ENCODE results near the gene PPFIBP2.

PPFIBP2 gene

DNA sequence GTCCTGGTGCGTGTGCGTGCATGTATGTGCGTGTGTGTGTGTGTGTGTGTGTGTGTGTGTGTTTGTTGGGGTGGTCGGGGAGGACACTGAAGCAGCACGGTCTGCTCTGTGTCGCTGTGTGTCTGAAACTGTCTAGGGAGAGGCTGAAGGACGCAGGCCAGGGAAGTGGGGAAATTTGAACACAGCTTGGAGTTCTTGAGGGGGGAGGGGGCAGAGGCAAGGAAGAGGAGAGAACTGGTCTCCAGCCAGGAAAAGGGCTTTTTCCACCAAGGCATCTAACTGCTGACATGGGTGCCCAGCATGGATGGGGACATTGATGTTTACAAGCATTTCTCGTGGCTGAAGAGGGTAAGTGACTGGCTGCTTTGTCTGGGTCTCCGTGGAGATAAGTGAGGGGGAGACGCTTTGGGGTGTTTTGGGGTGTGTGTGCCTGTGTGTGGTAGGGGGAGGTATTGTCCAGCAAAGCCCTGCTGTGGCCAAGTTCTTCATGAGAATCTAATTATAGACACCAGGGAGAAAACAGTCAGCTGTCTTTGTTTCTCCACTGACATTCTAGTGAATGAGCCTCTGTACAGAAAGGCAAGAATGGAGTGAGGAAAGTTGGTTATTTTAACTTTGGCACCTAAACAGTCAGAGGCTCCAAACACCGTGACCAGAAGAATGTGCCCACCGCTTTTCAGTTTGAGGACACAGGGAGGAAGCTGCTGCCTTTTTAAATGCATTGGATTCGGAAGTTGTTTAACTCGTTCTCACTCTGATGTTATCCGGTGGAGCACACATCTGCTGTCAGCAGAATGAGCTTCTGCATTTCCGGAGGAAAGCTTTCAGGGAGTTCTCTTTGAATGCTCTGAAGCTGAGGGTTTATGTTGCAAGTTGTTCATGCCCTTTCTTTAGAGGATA, 63.7 kb downstream of the PPFIBP2 start:
- H3K4me3 ChIP-seq (ENCODE audit: low read depth, low read length), result 0 out of 2 replicates have a peak overlapping the region, but pooled peaks have one; percentile 8
- TF ChIP-seq, protein P1, sequence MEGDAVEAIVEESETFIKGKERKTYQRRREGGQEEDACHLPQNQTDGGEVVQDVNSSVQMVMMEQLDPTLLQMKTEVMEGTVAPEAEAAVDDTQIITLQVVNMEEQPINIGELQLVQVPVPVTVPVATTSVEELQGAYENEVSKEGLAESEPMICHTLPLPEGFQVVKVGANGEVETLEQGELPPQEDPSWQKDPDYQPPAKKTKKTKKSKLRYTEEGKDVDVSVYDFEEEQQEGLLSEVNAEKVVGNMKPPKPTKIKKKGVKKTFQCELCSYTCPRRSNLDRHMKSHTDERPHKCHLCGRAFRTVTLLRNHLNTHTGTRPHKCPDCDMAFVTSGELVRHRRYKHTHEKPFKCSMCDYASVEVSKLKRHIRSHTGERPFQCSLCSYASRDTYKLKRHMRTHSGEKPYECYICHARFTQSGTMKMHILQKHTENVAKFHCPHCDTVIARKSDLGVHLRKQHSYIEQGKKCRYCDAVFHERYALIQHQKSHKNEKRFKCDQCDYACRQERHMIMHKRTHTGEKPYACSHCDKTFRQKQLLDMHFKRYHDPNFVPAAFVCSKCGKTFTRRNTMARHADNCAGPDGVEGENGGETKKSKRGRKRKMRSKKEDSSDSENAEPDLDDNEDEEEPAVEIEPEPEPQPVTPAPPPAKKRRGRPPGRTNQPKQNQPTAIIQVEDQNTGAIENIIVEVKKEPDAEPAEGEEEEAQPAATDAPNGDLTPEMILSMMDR (IDR thresholded peaks at IDR 0.05; ENCODE audit: low read depth, low read length), result no peak

DNA sequence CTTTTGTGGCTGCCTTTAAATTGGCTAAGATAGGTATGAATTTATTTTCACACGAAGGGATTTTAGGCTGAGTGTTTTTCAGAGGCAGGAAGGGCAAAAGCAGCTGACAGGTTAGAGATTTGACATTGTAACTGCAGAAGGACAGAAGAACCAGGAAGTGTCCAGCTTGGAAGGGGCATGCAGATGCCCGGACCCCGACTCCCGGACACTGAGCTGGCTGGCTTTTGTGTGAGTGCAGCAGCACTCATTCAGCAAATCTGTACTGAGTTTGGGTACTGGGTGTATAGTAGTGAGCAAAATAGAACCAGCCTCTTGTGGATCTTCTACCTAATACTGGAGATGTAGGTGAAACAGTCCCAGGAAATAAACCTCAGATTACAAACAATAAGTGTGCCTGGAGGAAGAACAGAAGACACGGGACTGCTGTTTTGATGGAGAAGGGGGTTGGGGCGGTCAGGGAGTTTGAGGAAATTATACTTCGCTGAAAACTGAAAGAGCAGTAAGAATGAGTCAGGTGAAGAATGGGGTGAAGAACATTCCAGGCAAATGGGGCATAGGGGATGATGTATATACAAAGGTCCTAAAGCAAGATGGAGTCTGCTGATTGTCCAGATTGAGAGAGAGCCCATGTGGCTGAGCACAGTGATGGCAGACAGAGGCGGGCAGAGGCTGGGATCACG, 64.6 kb downstream of the PPFIBP2 start:
- H3K4me3 ChIP-seq (ENCODE audit: low read depth, low read length), result no peak overlapping the region
- TF ChIP-seq, protein P1 (IDR thresholded peaks at IDR 0.05; ENCODE audit: low read depth, low read length), result no peak

DNA sequence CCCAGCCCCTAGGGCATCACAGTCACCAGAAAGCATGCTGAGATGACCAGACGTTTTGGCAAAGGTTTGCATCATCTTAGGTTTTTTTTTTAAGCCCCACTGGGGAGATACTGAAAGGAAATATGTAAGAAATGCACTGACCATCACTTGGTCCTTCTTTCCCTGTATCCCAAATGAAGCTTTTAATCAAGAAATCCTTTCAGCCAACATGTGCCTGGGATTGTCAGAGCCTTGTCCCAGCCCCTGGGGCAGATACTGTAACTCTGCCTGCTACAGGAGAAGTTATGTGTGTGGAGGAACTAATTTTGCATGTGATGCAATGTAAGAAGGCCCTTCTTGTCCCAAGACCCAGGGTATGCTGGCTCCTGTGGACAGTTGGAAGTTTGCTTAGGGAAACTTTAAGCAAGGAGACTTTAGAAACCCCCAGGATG, 65.6 kb downstream of the PPFIBP2 start:
- TF ChIP-seq, protein P1 (IDR thresholded peaks at IDR 0.05; ENCODE audit: low read depth, low read length), result no peak
- no peak overlapping the region for H3K4me3 ChIP-seq (ENCODE audit: low read depth, low read length)

DNA sequence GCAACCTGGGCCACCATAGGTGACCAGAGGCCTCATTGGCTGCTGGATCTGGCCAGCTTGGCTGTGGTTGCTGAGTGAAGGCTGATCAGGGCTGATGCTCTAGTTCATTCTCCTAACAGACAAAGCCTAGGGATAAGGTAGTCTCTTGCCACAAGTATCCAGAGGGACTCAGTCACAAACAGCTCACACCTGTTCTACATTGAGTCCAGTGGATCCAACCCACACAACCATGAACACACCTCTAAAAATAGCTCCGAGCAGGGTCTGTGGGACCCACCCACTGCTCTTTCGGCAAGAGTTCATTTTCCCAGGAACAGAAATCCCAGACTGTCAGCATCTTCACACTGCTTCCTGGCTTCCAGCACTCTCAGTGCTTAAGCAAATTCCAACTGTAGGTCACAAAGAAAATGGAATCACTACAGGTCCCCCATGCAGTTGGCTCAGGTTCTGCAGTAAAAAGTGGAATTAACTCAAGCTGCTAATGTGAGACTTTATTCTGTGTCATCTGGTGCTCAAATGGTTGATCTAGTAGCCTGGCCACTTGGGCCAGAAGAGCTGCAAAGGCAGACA, 67.3 kb downstream of the PPFIBP2 start:
- TF ChIP-seq, protein P1 (IDR thresholded peaks at IDR 0.05; ENCODE audit: low read depth, low read length), result no peak
- no peak overlapping the region for H3K4me3 ChIP-seq (ENCODE audit: low read depth, low read length)

DNA sequence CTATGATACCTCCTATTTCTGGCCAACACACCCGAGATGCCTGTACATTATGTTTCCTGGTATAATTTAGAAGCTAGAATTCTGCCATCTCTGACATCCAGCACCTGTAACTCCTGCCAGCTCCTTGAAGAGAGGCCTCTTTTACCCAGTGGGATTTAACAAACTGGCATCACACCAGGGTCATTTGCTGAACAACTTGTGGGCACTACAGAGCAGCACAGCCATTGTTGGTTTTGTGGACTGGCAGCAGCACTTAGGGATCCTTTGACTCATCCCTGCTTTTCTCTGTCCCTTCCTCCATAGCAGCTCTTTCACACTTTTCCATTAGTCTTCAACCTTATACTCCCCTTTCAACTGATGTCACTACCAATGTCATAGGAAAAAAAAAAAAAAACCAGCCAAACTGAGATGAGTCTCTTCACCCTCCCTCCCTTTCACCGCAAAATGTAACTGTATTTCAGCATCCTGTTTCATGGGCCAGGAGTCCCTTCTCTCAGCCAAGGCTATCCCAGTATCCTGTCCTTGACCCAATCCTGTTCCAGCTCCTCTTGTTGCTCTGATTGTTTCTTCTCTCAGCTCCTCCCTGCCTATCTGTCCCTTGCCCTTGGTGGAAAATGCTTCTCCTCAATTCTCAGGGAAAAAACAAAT, 68.7 kb downstream of the PPFIBP2 start:
- TF ChIP-seq, protein P1 (IDR thresholded peaks at IDR 0.05; ENCODE audit: low read depth, low read length), result no peak
- H3K4me3 ChIP-seq (ENCODE audit: low read depth, low read length), result no peak overlapping the region

DNA sequence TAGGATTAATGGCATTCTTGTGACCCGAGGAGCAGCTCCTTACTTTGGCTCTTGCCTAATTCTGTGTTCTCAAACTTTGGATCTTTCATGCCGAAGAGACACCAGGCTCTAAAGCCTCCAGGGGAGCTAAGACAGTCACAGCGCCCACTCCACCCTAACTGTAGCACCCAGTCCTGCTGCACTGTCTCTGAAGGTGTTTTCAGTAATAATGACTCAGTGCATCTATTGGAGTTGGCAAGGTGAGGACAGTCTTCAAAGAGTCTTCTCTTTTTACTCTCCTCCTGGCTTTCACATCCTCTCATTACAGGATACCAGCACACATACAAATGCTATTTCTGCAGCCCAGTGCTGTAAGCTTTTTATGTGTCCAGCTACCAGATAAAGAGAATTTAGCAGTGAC, 69.4 kb downstream of the PPFIBP2 start:
- no peak overlapping the region for H3K4me3 ChIP-seq (ENCODE audit: low read depth, low read length)
- TF ChIP-seq, protein P1 (IDR thresholded peaks at IDR 0.05; ENCODE audit: low read depth, low read length), result no peak

Measured in WI38 (cell line).